Heart left ventricle (tissue), 16 donors: ENCODE data around the gene LPAR5. TPM values are rescaled to one million over a fixed set of nuclear protein-coding genes. Genes with fewer than 3 reads are reported as not detected.

Experiments
- ATAC-seq, 4 donors: fragments of 200-7000 bp; cut with Tn5 transposase; one replicate each; pipeline ENCODE4 v1.9.1; 2020 to 2022; ENCODE audit warnings: moderate library complexity in 4 of 4, mild to moderate bottlenecking in 3 of 4, moderate number of reproducible peaks in 1 of 4
- DNase-seq, 5 donors: peaks; one replicate each; pipeline ENCODE4 v3.0.0-alpha.2; 2020
- H3K27ac ChIP-seq, 12 donors: fragments of 200-600 bp; sonication (generic) in 4 of 12; one replicate each; pipeline versions ENCODE4 v1.5.0 to v1.8.0; 2016 to 2022; ENCODE audit warnings: mild to moderate bottlenecking in 2 of 12
- H3K27me3 ChIP-seq, 9 donors: fragments of 200-600 bp; sonication (generic) in 2 of 9; one replicate each; pipeline versions ENCODE4 v1.5.1 to v1.8.0; 2016 to 2022; ENCODE audit warnings: mild to moderate bottlenecking in 3 of 9
- H3K36me3 ChIP-seq, 9 donors: fragments of 200-600 bp; sonication (generic) in 2 of 9; one replicate each; pipeline versions ENCODE4 v1.5.0 to v1.8.0; 2018 to 2022; ENCODE audit warnings: mild to moderate bottlenecking in 2 of 9
- H3K4me1 ChIP-seq, 12 donors: fragments of 200-600 bp; sonication (generic) in 4 of 12; one replicate each; pipeline versions ENCODE4 v1.5.0 to v1.8.0; 2016 to 2022; ENCODE audit warnings: mild to moderate bottlenecking in 3 of 12
- H3K4me3 ChIP-seq, 12 donors: fragments of 200-600 bp; sonication (generic) in 4 of 12; one replicate each; pipeline versions ENCODE4 v1.5.0 to v1.8.0; 2017 to 2022; ENCODE audit warnings: mild to moderate bottlenecking in 9 of 12, moderate library complexity in 4 of 12
- H3K9me3 ChIP-seq, 12 donors: fragments of 200-600 bp; sonication (generic) in 4 of 12; one replicate each; pipeline versions ENCODE4 v1.5.0 to v1.8.0; 2016 to 2022; ENCODE audit warnings: mild to moderate bottlenecking in 1 of 12
- POLR2A ChIP-seq, 2 donors: fragments of 450-650 bp; IDR thresholded peaks; one replicate each; pipeline ENCODE4 v1.6.1; 2017; ENCODE audit warnings: antibody characterized with exemption in 2 of 2, mild to moderate bottlenecking in 2 of 2, moderate library complexity in 2 of 2
- WGBS, 4 donors: extraction: QIAGEN DNeasy Blood & Tissue Kit in 2 of 4; methylation state at CpG; one replicate each; pipeline versions ENCODE4 v1.1.5 to v1.1.7; 2013 to 2018; 5-methylcytosine and 5-hydroxymethylcytosine counted together
- intact Hi-C, 10 donors: fragments of 100-400 bp; cut with DNase I; formaldehyde crosslinking; loops; one replicate each; pipeline versions ENCODE4 v1.11.1 to v1.14.2; 2022
- polyA plus RNA-seq, 2 donors: library from polyadenylated mRNA; stranded (reverse); fragments of 200-250 nt; gene quantifications; one replicate each; pipeline ENCODE4 v1.2.3, GENCODE V29; 2013
- total RNA-seq, 9 donors: library from RNA; depleted of rRNA in 2 of 9; stranded (reverse); fragments of >200 nt in 2 of 9; fragmentation: NEBNext Ultra II Directional in 3 of 9; extraction: Animal tissue kit (Norgen Biotek cat#: 25700) in 3 of 9; gene quantifications; one replicate each; pipeline versions ENCODE4 v1.1.0 to v1.2.4, GENCODE V29; 2016 to 2023
- TF ChIP-seq, protein P1 (sequence below), 12 donors: fragments of 200-600 bp; sonication (generic) in 4 of 12; IDR thresholded peaks; one replicate each; pipeline versions ENCODE4 v1.5.0 to v1.8.0; 2018 to 2022; ENCODE audit warnings: antibody characterized with exemption in 12 of 12, mild to moderate bottlenecking in 5 of 12
- donor health status: ischemic (EF 13 %, LVEDD 7.1; RV severe dilation, severe dysfunction).
- donor health status: healthy with polysubstance abuse.
- donor health status: DM: no; HTN: yes; CAD: no.
- donor health status: DM: no; HTN: no; CAD: no.
- donor health status: ischemic (EF 25% LVEDD 6.9; RV normal size, moderate dysfunction).
- donor health status: ischemic (EF 25% LVEDD 5.7; RV mildly dilated, moderate dysfunction).
- donor health status: healthy.
- donor health status: DM: yes; HTN: yes; CAD: no.
- donor health status: ischemic (EF 35%, LVEDD 5.7; RV mildly dilated, moderate dysfunction).
- donor health status: nonischemic (EF 11% LVEDD 7.7; RV severe dilation, severe dysfunction).
- donor health status: DM: yes; HTN: yes; CAD: no.
- donor health status: PGD.
- donor health status: ischemic (EF 29% LVEDD 5.4; RV normal size, mild dysfunction).
- donor health status: nonischemic (EF 23%, LVEDD 6.1; RV moderate dilation, normal function).

The LPAR5 gene
- total and polyA plus RNA-seq, 11 donors: 3.5 to 11.7 (median 4.7) TPM

DNA sequence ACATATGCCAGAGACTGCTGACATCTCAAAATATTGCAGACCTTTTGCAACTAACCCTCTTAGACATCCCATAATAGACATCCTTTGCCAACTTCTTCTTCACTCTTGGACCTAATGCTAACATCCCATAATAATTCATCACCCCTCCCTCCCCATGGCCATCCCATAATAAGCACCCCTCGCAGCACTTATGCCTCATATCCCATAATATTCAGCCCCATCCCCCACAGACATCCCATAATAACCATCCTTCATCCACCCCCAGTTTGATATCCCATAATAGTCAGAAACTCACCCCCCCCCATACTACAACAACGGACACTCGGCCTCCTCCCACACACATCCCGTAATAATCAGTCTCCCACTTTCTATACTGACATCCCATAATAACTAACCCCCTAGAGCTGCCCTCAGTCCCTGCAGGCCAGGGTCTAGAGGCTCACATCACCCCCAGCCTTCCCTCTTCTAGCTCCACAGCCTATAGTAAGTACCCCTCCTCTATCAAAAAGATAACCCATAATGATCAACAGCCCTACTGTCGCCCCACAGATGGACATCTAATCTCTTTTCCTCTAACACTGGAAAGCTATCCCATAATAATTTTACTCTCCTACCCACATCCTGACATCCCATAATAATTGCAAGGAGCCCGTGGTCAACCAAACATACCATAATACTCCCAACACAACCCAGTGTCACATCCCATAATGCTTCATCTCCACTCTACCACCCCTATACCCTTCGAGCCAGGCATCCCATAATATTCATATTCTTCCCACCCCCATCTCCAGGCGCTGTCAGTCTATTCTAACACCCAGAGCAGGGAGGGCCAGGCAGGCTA, 27.8 kb downstream of the LPAR5 start:
- H3K4me3 ChIP-seq: peak overlapping the region in 1 of 12 donors; percentile 3
- no peaks in the 10 kb centered on the region for H3K27me3 ChIP-seq
- ATAC-seq (peak; percentile 1 to 31 (median 2)), DNase-seq (peak in 3 of 5 donors; percentile 51 to 68 (median 56))
- peak overlapping the region; percentile 22 to 99 (median 60) for H3K27ac ChIP-seq
- peaks cover 0 to 17% (median 0%) of the 10 kb centered on the region in 9 donors for H3K36me3 ChIP-seq
- intact Hi-C loops: loop anchor here in 2 of 10 donors (2.0 to 5.0 kb wide), 2 partner anchors 39 to 41 kb away; partner anchors contain the start of gene NOP2 (in 2 of the 2)
- peaks cover 5 to 61% (median 48%) of the 10 kb centered on the region in 12 donors for H3K4me1 ChIP-seq
- H3K9me3 ChIP-seq: peaks cover 0 to 8% (median 0%) of the 10 kb centered on the region in 12 donors
- TF ChIP-seq, protein P1, sequence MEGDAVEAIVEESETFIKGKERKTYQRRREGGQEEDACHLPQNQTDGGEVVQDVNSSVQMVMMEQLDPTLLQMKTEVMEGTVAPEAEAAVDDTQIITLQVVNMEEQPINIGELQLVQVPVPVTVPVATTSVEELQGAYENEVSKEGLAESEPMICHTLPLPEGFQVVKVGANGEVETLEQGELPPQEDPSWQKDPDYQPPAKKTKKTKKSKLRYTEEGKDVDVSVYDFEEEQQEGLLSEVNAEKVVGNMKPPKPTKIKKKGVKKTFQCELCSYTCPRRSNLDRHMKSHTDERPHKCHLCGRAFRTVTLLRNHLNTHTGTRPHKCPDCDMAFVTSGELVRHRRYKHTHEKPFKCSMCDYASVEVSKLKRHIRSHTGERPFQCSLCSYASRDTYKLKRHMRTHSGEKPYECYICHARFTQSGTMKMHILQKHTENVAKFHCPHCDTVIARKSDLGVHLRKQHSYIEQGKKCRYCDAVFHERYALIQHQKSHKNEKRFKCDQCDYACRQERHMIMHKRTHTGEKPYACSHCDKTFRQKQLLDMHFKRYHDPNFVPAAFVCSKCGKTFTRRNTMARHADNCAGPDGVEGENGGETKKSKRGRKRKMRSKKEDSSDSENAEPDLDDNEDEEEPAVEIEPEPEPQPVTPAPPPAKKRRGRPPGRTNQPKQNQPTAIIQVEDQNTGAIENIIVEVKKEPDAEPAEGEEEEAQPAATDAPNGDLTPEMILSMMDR (IDR thresholded peaks at IDR 0.05): no peak
- TF ChIP-seq POLR2A (IDR thresholded peaks at IDR 0.05): no peak
- WGBS, 4 donors: 2 to 3% (median 2%) methylated on average over 8 of the region's 8 CpGs

DNA sequence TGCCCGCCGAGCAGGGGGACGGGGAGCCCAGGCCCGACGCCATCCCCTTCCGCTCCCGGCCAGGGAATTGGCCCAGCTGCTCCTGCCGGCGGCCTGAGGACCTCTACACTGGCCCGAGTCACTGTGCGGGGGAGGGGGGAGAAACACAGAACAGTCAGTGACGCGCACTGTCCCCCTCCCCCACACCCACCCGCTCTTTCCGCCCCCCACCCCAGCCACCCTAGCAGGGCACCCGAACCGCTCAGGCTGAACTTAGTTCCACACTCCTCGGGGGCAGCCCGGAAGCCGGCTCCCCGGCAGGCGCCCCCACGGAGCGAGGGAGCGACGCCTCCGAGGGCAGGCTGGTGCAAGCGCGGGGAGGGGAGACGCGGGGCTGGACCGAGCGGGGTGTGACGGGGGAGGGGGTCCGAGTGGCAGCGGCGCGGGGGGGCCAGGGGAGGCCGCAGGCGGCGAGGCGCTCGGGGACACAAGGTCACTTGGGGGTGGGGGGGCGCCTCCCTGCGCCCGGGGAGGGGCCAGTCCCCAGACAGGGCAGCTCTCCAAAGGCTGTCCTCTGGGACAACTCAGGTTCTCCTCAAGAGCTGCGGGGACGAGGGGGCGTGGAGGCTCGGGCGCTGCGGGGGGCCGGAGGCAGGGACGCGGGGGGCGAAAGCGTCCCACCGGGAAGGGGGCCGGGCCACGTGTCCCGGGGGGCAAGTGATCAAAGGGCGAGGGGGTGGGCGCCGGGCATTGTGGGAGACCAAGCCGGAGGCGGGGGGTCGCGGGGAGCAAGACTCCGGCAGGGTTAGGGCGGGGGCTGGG, 29.2 kb downstream of the LPAR5 start:
- DNase-seq (peak; percentile 85 to 89 (median 87)), ATAC-seq (peak; percentile 54 to 70 (median 67))
- Histone ChIP-seq H3K27ac (peak overlapping the region; percentile 93 to 100 (median 99)), H3K36me3 (peaks cover 0 to 29% (median 13%) of the 10 kb centered on the region in 9 donors), H3K4me3 (peak overlapping the region; percentile 54 to 100 (median 97)), H3K27me3 (no peaks in the 10 kb centered on the region), H3K4me1 (peaks cover 9 to 55% (median 44%) of the 10 kb centered on the region in 12 donors), H3K9me3 (peaks cover 0 to 8% (median 0%) of the 10 kb centered on the region in 12 donors)
- WGBS, 4 donors: 0 to 1% (median 1%) methylated on average over 16 to 70 of the region's 70 CpGs
- TF ChIP-seq, protein P1 (IDR thresholded peaks at IDR 0.05): no peak
- peak in 1 of 2 donors; percentile 13 for TF ChIP-seq POLR2A (IDR thresholded peaks at IDR 0.05)
- intact Hi-C loops: loop anchor here in 2 of 10 donors (2.0 to 5.0 kb wide), 2 partner anchors 38 to 39 kb away; partner anchors contain the start of gene NOP2 (in 2 of the 2)

DNA sequence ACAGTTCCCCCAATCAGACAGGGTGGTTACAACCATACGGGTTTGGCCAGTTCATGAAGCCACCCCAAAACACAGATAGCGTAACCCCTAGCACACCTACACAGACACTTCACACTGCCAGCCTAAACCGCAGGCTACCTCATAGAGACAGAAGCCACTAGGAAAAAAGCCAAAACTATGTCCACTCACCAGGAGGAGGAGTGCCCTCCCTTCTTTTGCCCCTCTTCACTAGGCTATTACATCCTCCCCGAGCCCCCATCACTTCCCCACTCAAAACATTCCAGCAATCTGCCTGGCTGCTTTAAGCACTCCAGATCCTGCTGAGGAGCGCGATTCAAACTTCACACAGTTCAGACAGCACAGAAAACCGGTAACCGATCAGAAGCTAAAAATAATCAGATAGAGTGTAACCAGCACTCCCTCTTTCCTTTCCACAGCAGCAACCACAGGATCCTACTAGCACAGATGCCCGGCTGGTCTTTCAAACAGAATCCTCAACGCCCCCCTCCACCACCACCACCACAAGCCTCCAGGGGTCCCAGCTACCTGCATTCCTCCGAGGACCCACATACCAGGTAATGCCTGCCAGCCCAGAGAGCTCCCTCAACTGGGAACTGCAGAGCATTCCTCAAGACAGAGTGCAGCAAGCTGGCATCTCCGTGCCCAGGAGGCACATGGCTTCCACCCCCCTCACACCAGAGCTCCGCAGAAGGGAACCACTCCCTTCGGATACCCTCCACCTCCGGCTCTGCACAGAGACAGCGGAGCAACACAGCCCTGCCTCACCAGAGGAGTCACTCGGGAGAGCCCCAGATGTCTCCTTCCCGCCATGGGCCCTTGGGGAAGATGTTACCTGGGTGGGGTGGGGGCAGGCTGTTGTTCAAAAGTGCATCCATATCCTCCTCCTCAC, 30.1 kb downstream of the LPAR5 start:
- peak overlapping the region; percentile 93 to 100 (median 99) for H3K27ac ChIP-seq
- peaks cover 0 to 8% (median 0%) of the 10 kb centered on the region in 12 donors for H3K9me3 ChIP-seq
- TF ChIP-seq POLR2A (IDR thresholded peaks at IDR 0.05): no peak
- TF ChIP-seq, protein P1 (IDR thresholded peaks at IDR 0.05): no peak
- H3K4me3 ChIP-seq: peak overlapping the region; percentile 54 to 100 (median 97)
- ATAC-seq (peak; percentile 0 to 9 (median 3)), DNase-seq (peak in 1 of 5 donors; percentile 39)
- no peaks in the 10 kb centered on the region for H3K27me3 ChIP-seq
- H3K36me3 ChIP-seq: peaks cover 0 to 37% (median 22%) of the 10 kb centered on the region in 9 donors
- intact Hi-C loops: loop anchor here in 2 of 10 donors (2.0 to 5.0 kb wide), 2 partner anchors 37 to 38 kb away; partner anchors contain the start of gene NOP2 (in 2 of the 2)
- 4 to 7% (median 5%) methylated on average over 15 to 18 of the region's 18 CpGs for WGBS, 4 donors
- H3K4me1 ChIP-seq: peaks cover 9 to 48% (median 41%) of the 10 kb centered on the region in 12 donors
